ENCODE data around the gene ASB2. TPM values are rescaled to one million over a fixed set of nuclear protein-coding genes. Genes with fewer than 3 reads are reported as not detected.

Gene ASB2
- total RNA-seq, 1 experiment from 2014 or later: not detected

- no peak overlapping the region for H3K4me3 ChIP-seq (replicated peaks in 1 of 2; ENCODE audit: low read depth in 1 of 2, low read length in 2 of 2)
- H2AFZ ChIP-seq (ENCODE audit: low read depth, low read length, poor library complexity, severe bottlenecking): no peak overlapping the region
- no peaks in the 10 kb centered on the region for H3K79me2 ChIP-seq (ENCODE audit: insufficient read depth, low read length)
- H3K36me3 ChIP-seq (ENCODE audit: control insufficient read depth in 1 of 2, insufficient read depth in 2 of 2, low read length in 2 of 2): no peaks in the 10 kb centered on the region
- no peaks in the 10 kb centered on the region for H3K9me3 ChIP-seq (ENCODE audit: control insufficient read depth in 1 of 2, insufficient read depth in 1 of 2, low read depth in 1 of 2, low read length in 2 of 2)
- RAD21 ChIA-PET (ENCODE audit: low non-redundant PET in 1 of 2, low total read pairs in 2 of 2, uncharacterized antibody in 2 of 2, unreplicated experiment in 2 of 2): interaction anchor here (0.9 to 1.8 kb wide), 10 partner anchors 19 to 202 kb away, joined by 3 to 21 read pairs (median 6); no protein-coding TSS in a partner anchor
- no peaks in the 10 kb centered on the region for H3K9me2 ChIP-seq (ENCODE audit: insufficient read depth)
- CTCF ChIA-PET: interaction anchor here (0.8 to 9.4 kb wide), 31 partner anchors 9 to 299 kb away, joined by 3 to 121 read pairs (median 7); partner anchors contain the start of genes CCDC197, FAM181A, IFI27 and IFI27L2
- H3K4me1 ChIP-seq (ENCODE audit: control insufficient read depth in 1 of 2, insufficient read depth in 2 of 2, low read length in 2 of 2): peaks cover 19 to 52% of the 10 kb centered on the region in 2 experiments
- POLR2A ChIA-PET: interaction anchor here (0.6 to 1.0 kb wide), 2 partner anchors 74 to 88 kb away, joined by 3 to 5 read pairs; no protein-coding TSS in a partner anchor
- ATAC-seq: no peak
- no TSS peak for BruUV-seq (replicated peaks)
- no peaks in the 10 kb centered on the region for H3K27me3 ChIP-seq (ENCODE audit: insufficient read depth, low read length)
- TF ChIP-seq CBX3 (IDR thresholded peaks at IDR 0.05; ENCODE audit: low read depth) (no peak), REST (IDR thresholded peaks at IDR 0.05; ENCODE audit: low read depth) (no peak), FOSL1 (IDR thresholded peaks at IDR 0.05; ENCODE audit: low read depth) (no peak), TCF7L2 (IDR thresholded peaks at IDR 0.05; ENCODE audit: borderline replicate concordance, extremely low read depth, insufficient read depth, insufficient read length) (no peak), CEBPB (IDR thresholded peaks at IDR 0.05; ENCODE audit: low read depth) (no peak), SIN3A (IDR thresholded peaks at IDR 0.05; ENCODE audit: low read depth) (no peak), MAX (IDR thresholded peaks at IDR 0.05) (no peak), EZH2phosphoT487 (IDR thresholded peaks at IDR 0.05; ENCODE audit: borderline replicate concordance) (no peak), EGR1 (IDR thresholded peaks at IDR 0.05; ENCODE audit: low read depth) (no peak), ZBTB33 (IDR thresholded peaks at IDR 0.05; ENCODE audit: extremely low read depth, insufficient replicate concordance, low read length) (no peak), ELF1 (IDR thresholded peaks at IDR 0.05; ENCODE audit: borderline replicate concordance, low read depth) (no peak), ATF3 (IDR thresholded peaks at IDR 0.05) (no peak)
- no peak for DNase-seq (ENCODE audit: low read depth, low spot score)
- no peak overlapping the region for H3K27ac ChIP-seq (ENCODE audit: low read depth, low read length)
- no peaks in the 10 kb centered on the region for H4K20me1 ChIP-seq (ENCODE audit: insufficient read depth)
- no peak overlapping the region for H3K9ac ChIP-seq (ENCODE audit: low read length)
- intact Hi-C loops (cut with micrococcal nuclease): loop anchor here (1.0 kb wide), 1 partner anchor 61 kb away; no protein-coding TSS in a partner anchor
- H3K4me2 ChIP-seq (ENCODE audit: low read length): no peak overlapping the region
Observed at GRCh38 chr14:93940437-93940836, 35.9 kb downstream of the ASB2 start.

Measured in HCT116 (cell line).